Natural killer cell (primary cell): ENCODE data around the gene RARA. TPM values are rescaled to one million over a fixed set of nuclear protein-coding genes. Genes with fewer than 3 reads are reported as not detected.

Experiments
- ATAC-seq, 3 donors: fragments of 150-1000 bp in 2 of 3; fragments of 200-7000 bp in 1 of 3; cut with Tn5 transposase; 1 replicate in 1 of 3; 2 replicates in 2 of 3; pipeline ENCODE4 v1.10.0; 2021; ENCODE audit warnings: mild to moderate bottlenecking in 2 of 3, moderate library complexity in 2 of 3
- DNase-seq, 2 donors: peaks; one replicate each; pipeline versions ENCODE4 v3.0.0 to v3.0.0-alpha.2; 2013 to 2021; ENCODE audit warnings: mixed read lengths in 1 of 2
- H3K27ac ChIP-seq: one replicate; pipeline ENCODE4 v1.5.1; 2013; ENCODE audit warnings: mild to moderate bottlenecking, low read length
- H3K27me3 ChIP-seq: one replicate; pipeline ENCODE4 v1.6.1; 2013; ENCODE audit warnings: low read length; ENCODE audit not compliant: control insufficient read depth, insufficient read depth
- H3K36me3 ChIP-seq: one replicate; pipeline ENCODE4 v1.6.1; 2013; ENCODE audit warnings: low read length; ENCODE audit not compliant: control insufficient read depth, insufficient read depth
- H3K4me1 ChIP-seq: one replicate; pipeline ENCODE4 v1.6.1; 2013; ENCODE audit warnings: low read length; ENCODE audit not compliant: control insufficient read depth, insufficient read depth
- H3K4me3 ChIP-seq: one replicate; pipeline ENCODE4 v1.5.1; 2013; ENCODE audit warnings: low read length
- H3K9me3 ChIP-seq: one replicate; pipeline ENCODE4 v1.6.1; 2013; ENCODE audit warnings: low read length; ENCODE audit not compliant: control insufficient read depth, insufficient read depth
- H3K27ac Mint-ChIP-seq, 2 donors: one replicate each; pipeline ENCODE4 v1.8.0; 2022; ENCODE audit warnings: mild to moderate bottlenecking in 2 of 2, mixed read lengths in 2 of 2, moderate library complexity in 1 of 2
- H3K27me3 Mint-ChIP-seq, 2 donors: one replicate each; pipeline ENCODE4 v1.8.0; 2022; ENCODE audit warnings: low read depth in 2 of 2, mixed read lengths in 2 of 2
- H3K36me3 Mint-ChIP-seq: one replicate; pipeline ENCODE4 v1.8.0; 2022; ENCODE audit warnings: mixed read lengths
- H3K4me1 Mint-ChIP-seq, 2 donors: one replicate each; pipeline ENCODE4 v1.8.0; 2022; ENCODE audit warnings: mixed read lengths in 2 of 2
- H3K4me3 Mint-ChIP-seq: one replicate; pipeline ENCODE4 v1.8.0; 2022; ENCODE audit warnings: mild to moderate bottlenecking, moderate library complexity, mixed read lengths
- H3K9me3 Mint-ChIP-seq, 2 donors: one replicate each; pipeline ENCODE4 v1.8.0; 2022; ENCODE audit warnings: mixed read lengths in 2 of 2
- WGBS: methylation state at CpG from one replicate; pipeline ENCODE4 v1.1.7; 2013; ENCODE audit warnings: missing lambda C conversion rate; ENCODE audit not compliant: insufficient coverage; 5-methylcytosine and 5-hydroxymethylcytosine counted together
- intact Hi-C: fragments of 100-400 bp; cut with micrococcal nuclease; formaldehyde crosslinking; loops from one replicate; pipeline ENCODE4 v1.14.2; 2022
- total RNA-seq, 4 donors: library from RNA; stranded (reverse); fragments of 120-200 nt in 1 of 4; gene quantifications; one replicate each; pipeline versions ENCODE4 v1.2.3 to v1.2.4, GENCODE V29; 2013 to 2022
- TF ChIP-seq, protein P1 (sequence below): fragments of 200-600 bp; IDR thresholded peaks from one replicate; pipeline ENCODE4 v1.8.0; 2022; ENCODE audit warnings: antibody characterized with exemption

Gene RARA
- total RNA-seq, 3 donors from 2014 or later (not counting 1 experiment from before 2014, with no cell fraction given) = 75.9 to 94.6 (median 79.1) TPM

DNA sequence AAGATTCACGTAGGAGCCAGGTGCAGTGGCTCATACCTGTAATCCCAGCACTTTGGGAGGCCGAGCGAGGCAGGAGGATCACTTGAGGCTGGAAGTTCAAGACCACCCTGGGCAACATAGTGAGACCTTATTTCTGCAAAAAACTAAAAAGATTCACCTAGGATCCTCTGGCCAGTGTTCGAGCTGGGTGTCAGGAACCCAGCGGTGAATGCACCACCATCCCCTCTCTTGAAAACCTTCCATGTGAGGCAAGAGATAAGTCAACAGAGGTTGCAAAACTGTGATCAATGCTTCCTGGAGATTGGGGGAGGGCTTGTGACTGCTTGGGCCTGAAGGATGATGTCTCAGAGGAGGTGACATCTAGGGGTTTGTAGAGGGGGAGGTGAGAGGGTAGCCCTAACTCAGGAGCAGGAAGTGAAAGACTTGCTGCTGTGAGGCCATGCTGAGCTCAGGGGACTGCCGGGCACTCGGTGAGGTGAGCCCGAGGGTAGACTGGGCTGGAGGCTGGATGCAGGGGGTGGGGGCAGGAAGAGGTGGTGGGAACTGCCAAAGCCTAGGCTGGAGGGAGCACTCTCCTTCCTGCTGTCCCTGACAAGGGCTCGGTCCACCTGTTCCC is 43.9 kb downstream of the RARA start:
- Histone ChIP-seq H3K36me3 (peaks cover 71% of the 10 kb centered on the region), H3K27me3 (no peaks in the 10 kb centered on the region), H3K9me3 (no peaks in the 10 kb centered on the region), H3K4me1 (peaks cover 53% of the 10 kb centered on the region), H3K4me3 (no peak overlapping the region), H3K27ac (no peak overlapping the region)
- H3K36me3 Mint-ChIP-seq = no peaks in the 10 kb centered on the region
- H3K9me3 Mint-ChIP-seq = no peaks in the 10 kb centered on the region
- TF ChIP-seq, protein P1, sequence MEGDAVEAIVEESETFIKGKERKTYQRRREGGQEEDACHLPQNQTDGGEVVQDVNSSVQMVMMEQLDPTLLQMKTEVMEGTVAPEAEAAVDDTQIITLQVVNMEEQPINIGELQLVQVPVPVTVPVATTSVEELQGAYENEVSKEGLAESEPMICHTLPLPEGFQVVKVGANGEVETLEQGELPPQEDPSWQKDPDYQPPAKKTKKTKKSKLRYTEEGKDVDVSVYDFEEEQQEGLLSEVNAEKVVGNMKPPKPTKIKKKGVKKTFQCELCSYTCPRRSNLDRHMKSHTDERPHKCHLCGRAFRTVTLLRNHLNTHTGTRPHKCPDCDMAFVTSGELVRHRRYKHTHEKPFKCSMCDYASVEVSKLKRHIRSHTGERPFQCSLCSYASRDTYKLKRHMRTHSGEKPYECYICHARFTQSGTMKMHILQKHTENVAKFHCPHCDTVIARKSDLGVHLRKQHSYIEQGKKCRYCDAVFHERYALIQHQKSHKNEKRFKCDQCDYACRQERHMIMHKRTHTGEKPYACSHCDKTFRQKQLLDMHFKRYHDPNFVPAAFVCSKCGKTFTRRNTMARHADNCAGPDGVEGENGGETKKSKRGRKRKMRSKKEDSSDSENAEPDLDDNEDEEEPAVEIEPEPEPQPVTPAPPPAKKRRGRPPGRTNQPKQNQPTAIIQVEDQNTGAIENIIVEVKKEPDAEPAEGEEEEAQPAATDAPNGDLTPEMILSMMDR = no peak
- 74% methylated on average over 9 of the region's 9 CpGs for WGBS
- intact Hi-C loops = no loop called here
- ATAC-seq (peak in 2 of 3 donors; percentile 24 to 59), DNase-seq (peak in 1 of 2 donors; percentile 40)
- H3K4me3 Mint-ChIP-seq = peak overlapping the region; percentile 1
- H3K27ac Mint-ChIP-seq = peak overlapping the region; percentile 18 to 85
- no peaks in the 10 kb centered on the region for H3K27me3 Mint-ChIP-seq
- peaks cover 24 to 50% of the 10 kb centered on the region in 2 donors for H3K4me1 Mint-ChIP-seq

DNA sequence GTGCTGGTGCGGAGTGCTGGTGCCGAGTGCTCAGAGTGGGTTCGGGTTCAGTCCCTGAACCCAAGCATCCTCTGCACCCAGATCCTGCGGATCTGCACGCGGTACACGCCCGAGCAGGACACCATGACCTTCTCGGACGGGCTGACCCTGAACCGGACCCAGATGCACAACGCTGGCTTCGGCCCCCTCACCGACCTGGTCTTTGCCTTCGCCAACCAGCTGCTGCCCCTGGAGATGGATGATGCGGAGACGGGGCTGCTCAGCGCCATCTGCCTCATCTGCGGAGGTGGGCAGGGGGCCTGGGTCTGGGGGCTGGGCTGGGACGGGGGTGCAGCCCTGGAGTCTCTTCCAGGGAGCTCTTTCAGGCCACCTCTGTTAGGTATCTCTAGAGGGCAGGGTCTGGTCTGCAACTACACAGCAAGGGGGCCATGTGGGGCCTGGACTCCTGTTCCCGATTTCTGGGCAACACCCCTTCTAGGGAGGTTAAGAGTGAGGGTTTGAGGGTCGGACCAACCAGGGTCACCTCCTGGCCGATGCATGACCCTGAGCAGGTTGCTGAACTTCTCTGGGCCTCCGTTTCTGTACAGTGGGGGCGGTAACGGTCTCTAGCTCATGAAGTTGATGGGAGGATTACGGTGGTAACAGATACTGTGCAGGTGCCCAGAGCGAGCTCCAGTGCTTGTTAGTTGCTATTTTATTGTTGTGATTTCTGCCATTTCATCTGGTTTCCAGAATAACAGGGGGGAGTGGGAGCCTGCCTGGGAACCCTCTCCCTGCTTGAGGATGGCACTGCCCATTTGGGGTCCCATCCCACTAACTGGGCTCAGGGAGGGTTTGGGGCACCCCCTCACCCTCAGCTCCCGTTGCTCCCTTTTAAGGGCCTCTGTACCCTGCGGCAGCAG is 45.5 kb downstream of the RARA start:
- Mint-ChIP-seq H3K4me3 (no peak overlapping the region), H3K36me3 (no peaks in the 10 kb centered on the region), H3K9me3 (no peaks in the 10 kb centered on the region), H3K27ac (peak overlapping the region in 1 of 2 donors; percentile 31), H3K4me1 (peaks cover 16 to 43% of the 10 kb centered on the region in 2 donors), H3K27me3 (no peaks in the 10 kb centered on the region)
- no peak overlapping the region for H3K4me3 ChIP-seq
- WGBS = 89% methylated on average over 30 of the region's 30 CpGs
- H3K27ac ChIP-seq = peak overlapping the region; percentile 36
- no peaks in the 10 kb centered on the region for H3K9me3 ChIP-seq
- ATAC-seq (no peak), DNase-seq (peak in 1 of 2 donors; percentile 26)
- intact Hi-C loops = loop anchor here (1.0 to 2.0 kb wide), 2 partner anchors 51 to 152 kb away; no protein-coding TSS in a partner anchor
- peaks cover 40% of the 10 kb centered on the region for H3K4me1 ChIP-seq
- no peaks in the 10 kb centered on the region for H3K27me3 ChIP-seq
- peaks cover 58% of the 10 kb centered on the region for H3K36me3 ChIP-seq
- TF ChIP-seq, protein P1 = no peak

DNA sequence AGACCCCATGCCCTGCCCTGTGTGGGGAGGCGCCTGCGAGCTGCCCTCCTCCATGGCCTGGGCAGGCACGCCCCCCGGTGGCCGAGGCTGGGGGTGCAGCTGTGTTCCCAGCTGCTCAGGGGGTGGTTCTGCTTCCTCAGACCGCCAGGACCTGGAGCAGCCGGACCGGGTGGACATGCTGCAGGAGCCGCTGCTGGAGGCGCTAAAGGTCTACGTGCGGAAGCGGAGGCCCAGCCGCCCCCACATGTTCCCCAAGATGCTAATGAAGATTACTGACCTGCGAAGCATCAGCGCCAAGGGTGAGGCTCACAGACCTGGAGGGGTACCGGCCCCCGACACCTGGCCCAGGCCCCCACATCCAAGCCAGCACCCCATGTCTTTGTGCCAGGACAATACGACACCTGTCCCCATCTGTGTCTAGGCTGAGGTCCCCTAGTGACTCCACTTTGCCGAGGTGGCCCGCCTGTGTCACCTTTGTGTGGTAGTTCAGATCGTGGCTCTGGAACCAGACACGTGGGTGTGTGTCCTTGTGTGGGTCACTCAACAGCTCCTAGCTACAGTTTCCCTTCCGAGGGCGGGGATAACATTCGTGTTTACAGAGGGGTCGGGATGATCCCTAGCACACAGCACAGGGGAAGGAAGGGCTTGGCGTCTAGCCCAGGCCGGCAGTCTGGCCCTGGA is 46.3 kb downstream of the RARA start:
- peak overlapping the region; percentile 36 for H3K27ac ChIP-seq
- Mint-ChIP-seq H3K9me3 (no peaks in the 10 kb centered on the region), H3K36me3 (no peaks in the 10 kb centered on the region), H3K27me3 (peaks cover 0 to 3% of the 10 kb centered on the region in 2 donors), H3K27ac (peak overlapping the region in 1 of 2 donors; percentile 31), H3K4me1 (peaks cover 10 to 35% of the 10 kb centered on the region in 2 donors), H3K4me3 (no peak overlapping the region)
- 69% methylated on average over 29 of the region's 29 CpGs for WGBS
- H3K9me3 ChIP-seq = no peaks in the 10 kb centered on the region
- no peaks in the 10 kb centered on the region for H3K27me3 ChIP-seq
- H3K36me3 ChIP-seq = peaks cover 50% of the 10 kb centered on the region
- H3K4me3 ChIP-seq = no peak overlapping the region
- peaks cover 32% of the 10 kb centered on the region for H3K4me1 ChIP-seq
- DNase-seq (peak; percentile 83 to 84), ATAC-seq (peak; percentile 68 to 81 (median 76))
- intact Hi-C loops = loop anchor here (1.0 to 2.0 kb wide), 2 partner anchors 52 to 152 kb away; no protein-coding TSS in a partner anchor
- TF ChIP-seq, protein P1 = peak; percentile 93
